B cell (primary cell): ENCODE data around the gene IL10. TPM values are rescaled to one million over a fixed set of nuclear protein-coding genes. Genes with fewer than 3 reads are reported as not detected.

Source experiments
- ATAC-seq: fragments of 200-7000 bp; cut with Tn5 transposase; one replicate; pipeline ENCODE4 v1.10.0; 2021; ENCODE audit warnings: low read depth, mild to moderate bottlenecking, moderate number of reproducible peaks, moderate library complexity
- CTCF ChIA-PET: fragments of 350-600 bp; sonication (Branson Sonifier 250); formaldehyde crosslinking; loops from one replicate; lab custom pipeline; 2021; ENCODE audit warnings: antibody characterized with exemption, inconsistent platforms; lab: Charles Lee
- POLR2A ChIA-PET: fragments of 350-600 bp; sonication (Branson Sonifier 250); formaldehyde crosslinking; loops from one replicate; lab custom pipeline; 2021; ENCODE audit warnings: antibody characterized with exemption; lab: Charles Lee
- DNase-seq: peaks from one replicate; pipeline ENCODE4 v3.0.0; 2013
- H2AFZ ChIP-seq: 2 replicates; pipeline ENCODE4 v1.6.1; 2012; ENCODE audit warnings: mild to moderate bottlenecking, low read depth, low read length; ENCODE audit not compliant: insufficient read depth, poor library complexity, severe bottlenecking
- H3K27ac ChIP-seq, 2 donors: 1 replicate in 1 of 2; 2 replicates in 1 of 2; pipeline ENCODE4 v1.5.1; 2012 to 2013; ENCODE audit warnings: low read length in 2 of 2, mild to moderate bottlenecking in 2 of 2, moderate library complexity in 1 of 2
- H3K27me3 ChIP-seq, 4 experiments: fragments of 200-600 bp in 1 of 4; sonication (generic) in 1 of 4; replicated peaks in 1 of 4; 1 replicate in 2 of 4; 2 replicates in 2 of 4; pipeline versions ENCODE4 v1.6.1 to v1.7.0; 2013 to 2016; ENCODE audit warnings: low read length in 3 of 4, mild to moderate bottlenecking in 2 of 4, mixed read lengths in 1 of 4, moderate library complexity in 1 of 4; ENCODE audit not compliant: insufficient read depth in 4 of 4, control insufficient read depth in 3 of 4; ENCODE audit errors: control extremely low read depth in 1 of 4
- H3K36me3 ChIP-seq, 2 experiments: replicated peaks in 1 of 2; 1 replicate in 1 of 2; 2 replicates in 1 of 2; pipeline versions ENCODE4 v1.6.1 to v1.7.1; 2013; ENCODE audit warnings: low read length in 1 of 2; ENCODE audit not compliant: insufficient read depth in 2 of 2, control insufficient read depth in 1 of 2; ENCODE audit errors: control extremely low read depth in 1 of 2, extremely low read depth in 1 of 2
- H3K4me1 ChIP-seq, 2 donors: fragments of 200-600 bp in 1 of 2; sonication (generic) in 1 of 2; 1 replicate in 1 of 2; 2 replicates in 1 of 2; pipeline versions ENCODE4 v1.5.1 to v1.6.1; 2013 to 2017; ENCODE audit warnings: low read length in 2 of 2; ENCODE audit not compliant: control insufficient read depth in 2 of 2, insufficient read depth in 2 of 2
- H3K4me2 ChIP-seq: replicated peaks from 2 replicates; pipeline ENCODE3; 2012; ENCODE audit warnings: mild to moderate bottlenecking, low read depth, low read length; ENCODE audit not compliant: poor library complexity, severe bottlenecking
- H3K4me3 ChIP-seq, 5 experiments: fragments of 200-600 bp in 1 of 5; sonication (generic) in 1 of 5; 1 replicate in 3 of 5; 2 replicates in 2 of 5; pipeline versions ENCODE4 v1.5.1 to v1.7.0; 2011 to 2016; ENCODE audit warnings: low read length in 4 of 5, mild to moderate bottlenecking in 4 of 5, low read depth in 2 of 5, control low read depth in 1 of 5, moderate library complexity in 1 of 5; ENCODE audit not compliant: insufficient read depth in 1 of 5; ENCODE audit errors: control extremely low read depth in 1 of 5, extremely low read depth in 1 of 5
- H3K79me2 ChIP-seq: fragments of 200-600 bp; sonication (generic); one replicate; pipeline ENCODE4 v1.6.0; 2016; ENCODE audit warnings: low read length; ENCODE audit not compliant: control insufficient read depth, insufficient read depth
- H3K9ac ChIP-seq: fragments of 200-600 bp; sonication (generic); 2 replicates; pipeline ENCODE4 v1.6.1; 2017; ENCODE audit warnings: mild to moderate bottlenecking, low read length, moderate library complexity
- H3K9me3 ChIP-seq, 3 donors: one replicate each; pipeline versions ENCODE4 v1.6.1 to v1.7.1; 2013; ENCODE audit warnings: low read length in 2 of 3; ENCODE audit not compliant: control insufficient read depth in 2 of 3, insufficient read depth in 1 of 3; ENCODE audit errors: control extremely low read depth in 1 of 3
- H4K20me1 ChIP-seq: 2 replicates; pipeline ENCODE4 v1.6.0; 2012; ENCODE audit warnings: mild to moderate bottlenecking, low read length; ENCODE audit not compliant: insufficient read depth, control insufficient read depth, poor library complexity, severe bottlenecking
- H3K27ac Mint-ChIP-seq: one replicate; pipeline ENCODE4 v1.8.0; 2021; ENCODE audit warnings: mixed read lengths
- H3K27me3 Mint-ChIP-seq: one replicate; pipeline ENCODE4 v1.8.0; 2021; ENCODE audit warnings: mixed read lengths
- H3K4me1 Mint-ChIP-seq: one replicate; pipeline ENCODE4 v1.8.0; 2021; ENCODE audit warnings: mixed read lengths
- H3K4me3 Mint-ChIP-seq: one replicate; pipeline ENCODE4 v1.8.0; 2021; ENCODE audit warnings: mixed read lengths
- H3K9me3 Mint-ChIP-seq: one replicate; pipeline ENCODE4 v1.8.0; 2022; ENCODE audit warnings: mixed read lengths; ENCODE audit not compliant: insufficient read depth
- CTCF ChIP-seq: fragments of 200-600 bp; IDR thresholded peaks from one replicate; pipeline ENCODE4 v1.8.0; 2022; ENCODE audit warnings: antibody characterized with exemption, mild to moderate bottlenecking
- EZH2 ChIP-seq: IDR thresholded peaks from 2 replicates; pipeline ENCODE4 v1.6.1; 2012; ENCODE audit warnings: borderline replicate concordance, low read depth, mild to moderate bottlenecking, moderate library complexity, low read length; ENCODE audit not compliant: insufficient read depth, poor library complexity, severe bottlenecking
- WGBS: methylation state at CpG from one replicate; pipeline ENCODE4 v1.1.5; 2013; ENCODE audit warnings: missing lambda C conversion rate; ENCODE audit not compliant: insufficient coverage; 5-methylcytosine and 5-hydroxymethylcytosine counted together
- intact Hi-C: fragments of 100-400 bp; cut with micrococcal nuclease; formaldehyde crosslinking; loops from one replicate; pipeline ENCODE4 v1.10.0; 2022
- polyA plus RNA-seq: library from polyadenylated mRNA; depleted of rRNA; stranded (reverse); fragments of >200 nt; gene quantifications from 2 replicates; pipeline ENCODE4 v1.2.3, GENCODE V29; 2012
- total RNA-seq, 2 donors: library from RNA; stranded (reverse); fragments of 120-200 nt in 1 of 2; gene quantifications; 1 replicate in 1 of 2; 2 replicates in 1 of 2; pipeline versions ENCODE4 v1.2.3 to v1.2.4, GENCODE V29; 2013 to 2022

IL10 gene
- total and polyA plus RNA-seq, 2 donors (not counting 1 experiment from before 2014, with no cell fraction given), result 0.37 to 0.69 TPM

- peak overlapping the region in 1 of 5 experiments; percentile 3 for H3K4me3 ChIP-seq
- no peaks in the 10 kb centered on the region for H3K36me3 ChIP-seq
- H3K4me1 ChIP-seq, result peaks cover 39 to 44% of the 10 kb centered on the region in 2 donors
- WGBS, result 30% methylated on average over 2 of the region's 4 CpGs
- peaks cover 49% of the 10 kb centered on the region for H3K4me1 Mint-ChIP-seq
- peak overlapping the region; percentile 50 to 55 for H3K27ac ChIP-seq
- H2AFZ ChIP-seq, result no peak overlapping the region
- CTCF ChIA-PET, result interaction anchor here (0.5 to 3.7 kb wide), 13 partner anchors 8 to 994 kb away, joined by 3 to 21 read pairs (median 5); partner anchors contain the start of gene IL10
- H3K27me3 ChIP-seq, result no peaks in the 10 kb centered on the region
- no peaks in the 10 kb centered on the region for H3K79me2 ChIP-seq
- H3K27ac Mint-ChIP-seq, result peak overlapping the region; percentile 73
- H3K27me3 Mint-ChIP-seq, result no peaks in the 10 kb centered on the region
- ATAC-seq, result no peak
- DNase-seq, result no peak
- peak overlapping the region; percentile 36 for H3K4me2 ChIP-seq
- H3K9me3 ChIP-seq, result peaks cover 0 to 10% (median 0%) of the 10 kb centered on the region in 3 donors
- no peak for TF ChIP-seq CTCF
- TF ChIP-seq EZH2, result no peak
- H3K4me3 Mint-ChIP-seq, result peak overlapping the region; percentile 1
- POLR2A ChIA-PET, result interaction anchor here (0.9 to 1.1 kb wide), 2 partner anchors 15 to 88 kb away, joined by 4 to 8 read pairs; no protein-coding TSS in a partner anchor
- H3K9ac ChIP-seq, result no peak overlapping the region
- intact Hi-C loops, result no loop called here
- no peaks in the 10 kb centered on the region for H3K9me3 Mint-ChIP-seq
- no peaks in the 10 kb centered on the region for H4K20me1 ChIP-seq
Measured at GRCh38 chr1:206816390-206817287, 44.3 kb upstream of the IL10 start.
